AG10803 (cell line): ENCODE measurements around the gene SELENOH.

Experiments used
- DNase-seq: peaks from one replicate; pipeline ENCODE4 v3.0.0; 2010; ENCODE audit warnings: low read depth
- H3K4me3 ChIP-seq: 2 replicates; pipeline ENCODE4 v1.5.1; 2011; ENCODE audit warnings: mild to moderate bottlenecking, low read length, control low read depth
- TF ChIP-seq, protein P1 (sequence below): conservative IDR thresholded peaks from 2 replicates; pipeline ENCODE4 v1.5.1; 2011; ENCODE audit warnings: mild to moderate bottlenecking, low read length, control low read depth, inconsistent platforms

SELENOH gene

DNA sequence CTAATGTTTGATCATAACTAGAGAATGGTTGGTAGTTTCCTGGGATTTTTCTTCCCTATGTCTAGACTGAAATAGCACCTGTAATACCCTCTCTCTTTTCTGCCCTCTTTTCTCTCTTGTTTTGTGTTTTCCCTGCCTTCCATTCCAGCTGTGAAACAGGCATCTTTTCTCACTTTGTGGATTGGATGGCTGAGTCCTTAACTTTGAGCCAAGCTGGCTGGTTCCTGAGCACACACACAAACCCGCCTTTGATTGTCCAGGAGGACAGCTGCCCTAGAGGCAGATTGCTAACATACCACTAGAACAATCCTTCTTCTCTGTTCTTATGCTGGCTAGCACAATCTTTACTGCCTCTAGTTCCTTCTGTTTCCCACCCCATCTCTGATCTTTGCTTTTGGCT is 38.0 kb downstream of the SELENOH start:
- TF ChIP-seq, protein P1, sequence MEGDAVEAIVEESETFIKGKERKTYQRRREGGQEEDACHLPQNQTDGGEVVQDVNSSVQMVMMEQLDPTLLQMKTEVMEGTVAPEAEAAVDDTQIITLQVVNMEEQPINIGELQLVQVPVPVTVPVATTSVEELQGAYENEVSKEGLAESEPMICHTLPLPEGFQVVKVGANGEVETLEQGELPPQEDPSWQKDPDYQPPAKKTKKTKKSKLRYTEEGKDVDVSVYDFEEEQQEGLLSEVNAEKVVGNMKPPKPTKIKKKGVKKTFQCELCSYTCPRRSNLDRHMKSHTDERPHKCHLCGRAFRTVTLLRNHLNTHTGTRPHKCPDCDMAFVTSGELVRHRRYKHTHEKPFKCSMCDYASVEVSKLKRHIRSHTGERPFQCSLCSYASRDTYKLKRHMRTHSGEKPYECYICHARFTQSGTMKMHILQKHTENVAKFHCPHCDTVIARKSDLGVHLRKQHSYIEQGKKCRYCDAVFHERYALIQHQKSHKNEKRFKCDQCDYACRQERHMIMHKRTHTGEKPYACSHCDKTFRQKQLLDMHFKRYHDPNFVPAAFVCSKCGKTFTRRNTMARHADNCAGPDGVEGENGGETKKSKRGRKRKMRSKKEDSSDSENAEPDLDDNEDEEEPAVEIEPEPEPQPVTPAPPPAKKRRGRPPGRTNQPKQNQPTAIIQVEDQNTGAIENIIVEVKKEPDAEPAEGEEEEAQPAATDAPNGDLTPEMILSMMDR, result peak; percentile 40
- peak; percentile 88 for DNase-seq
- H3K4me3 ChIP-seq, result no peak overlapping the region

DNA sequence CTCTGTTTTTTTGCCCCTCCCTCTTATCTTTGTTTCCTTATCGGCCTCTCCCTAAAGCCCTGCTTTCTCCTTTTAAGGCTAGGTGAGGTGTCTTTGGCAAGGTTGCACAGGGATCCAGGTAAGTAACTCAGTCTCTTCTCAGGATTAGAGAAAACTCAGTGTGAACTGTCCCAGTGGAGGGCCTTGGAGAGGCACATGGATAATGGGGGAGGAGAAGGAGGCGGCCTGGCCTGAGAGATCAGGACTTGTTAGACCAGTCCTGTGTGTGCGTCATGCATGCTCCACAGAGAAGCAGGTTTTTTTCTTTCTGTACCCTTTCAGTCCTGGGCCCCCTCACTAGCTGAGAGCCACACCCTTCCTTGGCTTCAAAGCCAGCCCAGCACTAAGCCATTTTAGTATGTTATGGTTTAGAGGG is 40.2 kb downstream of the SELENOH start:
- DNase-seq, result no peak
- no peak overlapping the region for H3K4me3 ChIP-seq
- TF ChIP-seq, protein P1, result no peak

DNA sequence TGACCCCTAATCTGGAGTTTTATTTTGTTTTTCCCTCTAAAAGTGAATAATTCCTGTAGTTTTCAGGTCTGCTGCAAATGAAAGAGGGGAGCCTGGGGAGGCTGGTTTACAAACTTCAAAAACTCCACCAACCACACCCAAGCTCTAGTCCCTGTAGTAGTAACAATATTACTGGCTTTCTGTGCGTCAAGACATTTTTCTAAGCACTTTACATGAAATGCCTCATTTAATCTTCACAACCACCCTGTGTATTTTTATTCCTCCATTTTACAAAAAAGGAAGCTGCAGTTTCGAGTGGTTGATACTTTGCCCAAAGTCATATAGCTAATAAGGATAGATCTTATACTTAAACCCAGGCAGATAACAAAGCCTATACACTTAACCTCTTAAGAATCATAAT is 43.8 kb downstream of the SELENOH start:
- TF ChIP-seq, protein P1, result no peak
- H3K4me3 ChIP-seq, result no peak overlapping the region
- no peak for DNase-seq

DNA sequence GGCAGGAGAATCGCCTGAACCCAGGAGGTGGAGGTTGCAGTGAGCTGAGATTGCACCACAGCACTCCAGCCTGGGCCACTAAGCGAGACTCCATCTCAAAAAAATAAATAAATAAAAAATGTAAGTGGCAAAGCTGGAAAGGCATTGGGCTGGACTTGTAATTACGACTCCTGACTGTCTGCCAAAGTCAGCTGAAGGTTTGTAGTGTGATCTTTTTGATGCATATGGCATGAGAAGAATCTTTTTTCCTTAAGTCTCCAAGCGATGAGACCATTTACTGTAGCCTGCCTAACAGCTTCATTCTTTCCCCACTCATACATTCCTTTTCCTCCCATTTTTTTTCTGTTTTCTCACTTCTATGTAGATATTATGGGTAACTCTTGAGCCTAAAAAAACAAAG is 45.1 kb downstream of the SELENOH start:
- peak; percentile 64 for DNase-seq
- no peak overlapping the region for H3K4me3 ChIP-seq
- TF ChIP-seq, protein P1, result no peak

DNA sequence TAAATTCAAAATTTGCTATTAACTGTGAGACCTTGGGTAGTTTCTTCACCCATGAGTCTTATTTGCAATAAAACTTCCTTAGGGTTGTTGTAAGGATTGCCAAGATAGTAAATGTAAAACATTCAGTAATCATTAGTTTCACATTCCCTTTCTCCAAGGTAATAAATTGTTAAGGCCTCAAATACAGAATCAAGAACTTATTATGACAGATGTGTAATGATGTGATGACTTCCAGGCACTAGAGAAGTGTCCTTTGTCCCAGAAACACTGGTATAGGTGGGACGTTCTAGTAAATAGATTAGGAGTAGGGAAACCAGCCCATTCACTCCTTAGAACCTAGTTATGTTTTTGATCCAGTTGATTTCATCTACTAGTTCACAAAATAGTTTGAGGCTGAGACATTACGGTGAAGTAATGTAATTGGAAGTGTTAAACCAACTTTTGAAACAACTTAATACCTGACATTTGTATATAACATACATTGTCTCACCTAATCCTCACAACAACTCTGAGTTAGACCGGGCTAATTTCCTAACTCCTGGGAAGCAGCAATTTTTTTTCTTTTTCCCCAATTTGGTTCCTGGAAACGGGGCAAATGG is 45.8 kb downstream of the SELENOH start:
- no peak overlapping the region for H3K4me3 ChIP-seq
- DNase-seq, result no peak
- TF ChIP-seq, protein P1, result no peak

DNA sequence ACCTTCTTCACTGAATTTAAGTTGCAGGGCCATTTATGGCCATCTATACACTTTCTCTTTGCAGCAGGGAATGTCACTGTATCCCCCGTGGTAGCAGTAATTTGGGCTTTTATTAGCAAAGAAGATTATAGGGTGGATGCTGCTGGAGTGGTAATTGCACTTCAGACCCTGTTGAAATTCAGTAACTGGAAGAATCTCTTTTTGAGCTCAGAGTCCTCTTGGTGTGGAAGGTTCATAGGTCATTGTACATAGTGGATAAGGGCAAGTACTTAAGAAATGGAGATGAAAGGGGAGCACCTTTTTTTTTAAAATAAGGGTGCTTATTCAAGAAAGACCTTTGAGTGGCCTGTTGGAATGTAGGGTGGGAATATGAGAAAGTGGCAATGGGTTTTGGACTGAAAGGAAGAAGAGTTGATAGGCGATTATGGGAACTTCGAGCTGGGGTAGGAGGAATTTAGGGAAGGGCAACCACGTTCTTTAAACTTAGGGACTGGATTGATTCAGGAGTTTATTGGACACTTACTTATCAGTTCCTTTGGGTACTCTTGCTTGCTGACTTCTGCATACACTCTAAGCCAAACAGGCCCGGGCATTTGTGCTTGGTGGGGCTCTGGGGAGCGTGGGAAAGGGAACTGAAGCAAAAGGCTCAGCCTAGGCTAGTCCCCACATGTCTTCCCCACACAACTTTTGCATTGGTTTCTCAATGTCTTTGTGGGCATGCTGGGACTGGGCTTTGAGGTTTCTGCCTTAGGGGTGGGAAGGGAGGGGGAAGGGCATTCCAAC is 46.8 kb downstream of the SELENOH start:
- H3K4me3 ChIP-seq, result no peak overlapping the region
- TF ChIP-seq, protein P1, result no peak
- peak; percentile 59 for DNase-seq

DNA sequence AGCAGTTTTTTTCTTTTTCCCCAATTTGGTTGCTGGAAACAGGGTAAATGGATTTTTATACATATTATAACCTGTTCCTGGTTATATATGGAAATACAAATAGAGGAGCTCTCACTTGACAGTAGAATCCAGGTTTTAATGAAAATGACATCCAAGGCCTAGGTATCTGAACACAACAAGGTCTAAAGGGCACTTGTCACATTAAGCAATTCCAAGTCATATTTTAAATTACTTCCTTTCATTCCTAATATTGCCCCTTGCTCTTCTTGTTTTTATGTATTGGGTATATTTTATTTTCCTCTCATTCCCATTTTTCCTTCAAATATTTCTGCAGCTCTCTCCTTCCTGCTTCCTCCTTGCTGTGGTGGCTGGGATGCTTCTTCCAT is 47.4 kb downstream of the SELENOH start:
- TF ChIP-seq, protein P1, result no peak
- no peak overlapping the region for H3K4me3 ChIP-seq
- DNase-seq, result no peak
